Duodenal mucosa (tissue), 2 donors: Measurements from ENCODE around the gene SMIM22.

Experiments
- H3K27ac ChIP-seq: one replicate; pipeline ENCODE4 v1.7.0; 2013; ENCODE audit warnings: low read depth, low read length
- H3K27me3 ChIP-seq, 2 donors: one replicate each; pipeline ENCODE4 v1.7.0; 2013; ENCODE audit warnings: low read length in 2 of 2, control low read depth in 1 of 2; ENCODE audit not compliant: insufficient read depth in 2 of 2, control insufficient read depth in 1 of 2
- H3K36me3 ChIP-seq, 2 donors: one replicate each; pipeline ENCODE4 v1.7.0; 2013; ENCODE audit warnings: low read length in 2 of 2, control low read depth in 1 of 2; ENCODE audit not compliant: insufficient read depth in 2 of 2, control insufficient read depth in 1 of 2
- H3K4me1 ChIP-seq, 2 donors: one replicate each; pipeline ENCODE4 v1.7.0; 2013; ENCODE audit warnings: low read length in 2 of 2, control low read depth in 1 of 2; ENCODE audit not compliant: insufficient read depth in 2 of 2, control insufficient read depth in 1 of 2
- H3K4me3 ChIP-seq, 2 donors: one replicate each; pipeline ENCODE4 v1.7.0; 2013; ENCODE audit warnings: low read length in 2 of 2, low read depth in 1 of 2
- H3K9ac ChIP-seq, 2 donors: one replicate each; pipeline ENCODE4 v1.7.0; 2013; ENCODE audit warnings: low read length in 2 of 2, low read depth in 1 of 2
- H3K9me3 ChIP-seq, 2 donors: one replicate each; pipeline ENCODE4 v1.7.0; 2013; ENCODE audit warnings: low read length in 2 of 2, control low read depth in 1 of 2; ENCODE audit not compliant: control insufficient read depth in 1 of 2

SMIM22 gene

DNA sequence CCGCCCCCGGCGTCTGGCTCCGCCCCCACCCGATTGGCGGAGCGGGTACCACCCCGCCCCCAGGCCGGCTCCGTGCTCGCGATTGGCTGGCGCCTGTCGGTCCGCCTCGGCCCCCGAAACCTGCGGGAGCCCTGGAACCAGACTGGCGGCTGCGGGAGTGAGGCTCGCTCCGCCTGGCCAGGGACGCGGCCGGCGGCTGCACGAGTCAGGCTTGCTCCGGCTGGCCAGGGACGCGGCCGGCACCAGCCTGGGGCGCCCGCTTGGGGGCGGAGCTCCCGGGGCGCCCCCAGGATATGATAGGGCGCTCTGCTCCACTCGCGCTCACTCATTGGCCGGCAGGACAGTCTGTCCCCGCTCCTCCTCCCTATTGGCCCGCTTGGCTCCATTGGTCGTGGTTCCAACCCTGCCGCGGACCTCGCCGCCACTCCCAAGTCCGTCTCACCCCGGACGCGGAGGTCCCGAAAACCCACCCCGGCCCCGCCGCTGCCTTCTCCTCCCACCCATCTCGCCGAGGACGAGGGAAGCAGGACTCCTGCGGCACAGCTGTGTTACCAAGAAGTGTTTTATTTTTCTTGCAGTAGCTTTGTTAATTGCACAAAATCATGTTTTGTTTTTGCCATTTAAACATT, 7.6 kb downstream of the SMIM22 start:
- Histone ChIP-seq H3K27me3 (no peaks in the 10 kb centered on the region), H3K36me3 (peaks cover 5 to 38% of the 10 kb centered on the region in 2 donors), H3K9ac (peak overlapping the region; percentile 58 to 66), H3K4me3 (peak overlapping the region; percentile 75 to 81), H3K9me3 (no peaks in the 10 kb centered on the region), H3K27ac (peak overlapping the region; percentile 89), H3K4me1 (peaks cover 23 to 27% of the 10 kb centered on the region in 2 donors)

DNA sequence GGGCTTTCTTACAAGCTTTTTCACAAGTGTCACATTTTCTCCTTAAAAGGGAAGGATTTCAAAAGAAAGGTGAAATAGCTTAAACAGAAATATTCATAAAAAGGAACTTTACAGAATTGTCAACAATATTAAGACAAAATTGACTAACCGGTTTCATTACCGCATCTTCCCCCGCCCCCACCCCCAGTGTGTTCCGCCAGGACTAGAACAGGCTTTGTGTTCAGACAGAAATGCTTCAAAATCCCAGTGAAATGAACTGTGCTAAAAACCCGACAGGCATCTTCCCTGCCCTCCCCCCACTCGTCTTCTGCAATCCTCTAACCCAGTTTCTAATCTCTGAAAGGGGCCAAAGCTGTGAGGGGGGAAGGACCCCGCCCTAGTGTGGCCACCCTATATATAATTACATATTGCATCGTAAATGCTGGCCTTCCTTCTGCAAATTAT, 8.3 kb downstream of the SMIM22 start:
- Histone ChIP-seq H3K27ac (no peak overlapping the region), H3K4me1 (peaks cover 23 to 27% of the 10 kb centered on the region in 2 donors), H3K4me3 (peak overlapping the region; percentile 75 to 81), H3K36me3 (peaks cover 5 to 40% of the 10 kb centered on the region in 2 donors), H3K27me3 (no peaks in the 10 kb centered on the region), H3K9me3 (no peaks in the 10 kb centered on the region), H3K9ac (peak overlapping the region; percentile 58 to 66)

DNA sequence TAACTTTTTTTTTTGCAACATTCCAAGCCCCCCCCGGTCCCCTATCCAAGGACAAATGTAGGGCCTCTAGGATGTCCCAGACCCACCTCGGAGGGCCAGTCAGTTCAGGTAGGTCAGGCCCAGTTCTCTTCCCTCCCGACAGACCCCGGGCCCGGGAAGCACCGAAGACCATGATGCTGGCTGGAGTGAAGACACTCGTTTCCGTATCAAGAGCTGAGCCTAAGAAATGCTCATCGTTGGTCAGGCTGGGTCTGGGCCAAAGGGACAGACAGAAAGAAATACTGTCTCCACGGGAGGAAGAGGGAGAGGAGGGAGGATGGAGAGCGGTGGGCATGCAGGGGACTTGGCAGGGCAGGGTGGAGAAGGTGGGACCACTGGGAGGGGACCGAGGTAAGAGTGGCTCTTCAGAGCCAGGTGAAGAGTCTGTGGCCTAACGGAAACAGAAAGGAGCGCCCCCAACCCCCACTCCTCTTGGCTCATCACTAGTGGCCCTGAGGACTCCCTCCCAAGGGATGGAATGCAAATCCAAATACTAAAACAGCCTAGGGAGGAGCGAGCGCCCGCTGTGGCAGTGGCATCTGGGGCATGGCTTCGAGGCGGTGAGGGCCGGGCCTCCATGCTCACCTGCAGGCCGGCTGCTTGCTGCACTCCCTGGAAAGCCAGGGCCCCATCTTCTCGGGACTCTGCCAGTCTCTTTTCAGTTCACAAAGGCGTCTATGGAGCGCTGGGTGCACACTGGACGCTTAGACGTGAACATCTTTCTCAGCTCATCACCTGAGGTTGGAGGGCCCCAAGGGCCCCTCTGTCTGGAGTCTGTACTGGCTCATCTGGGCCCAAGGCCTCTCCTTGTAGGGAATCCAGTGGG, 9.0 kb downstream of the SMIM22 start:
- H3K4me3 ChIP-seq: no peak overlapping the region
- H3K27me3 ChIP-seq: no peaks in the 10 kb centered on the region
- H3K36me3 ChIP-seq: peaks cover 11 to 40% of the 10 kb centered on the region in 2 donors
- H3K9ac ChIP-seq: no peak overlapping the region
- H3K27ac ChIP-seq: no peak overlapping the region
- peaks cover 23 to 27% of the 10 kb centered on the region in 2 donors for H3K4me1 ChIP-seq
- no peaks in the 10 kb centered on the region for H3K9me3 ChIP-seq

GRCh38 chr16:4805231-4805630, 10.1 kb downstream of the SMIM22 start:
- no peaks in the 10 kb centered on the region for H3K9me3 ChIP-seq
- H3K36me3 ChIP-seq: peaks cover 11 to 42% of the 10 kb centered on the region in 2 donors
- no peak overlapping the region for H3K9ac ChIP-seq
- H3K27me3 ChIP-seq: no peaks in the 10 kb centered on the region
- H3K27ac ChIP-seq: no peak overlapping the region
- no peak overlapping the region for H3K4me3 ChIP-seq
- peaks cover 16 to 23% of the 10 kb centered on the region in 2 donors for H3K4me1 ChIP-seq

- no peak overlapping the region for H3K27ac ChIP-seq
Observed at GRCh38 chr16:4806280-4806679, 11.1 kb downstream of the SMIM22 start.

GRCh38 chr16:4811242-4811641, 16.1 kb downstream of the SMIM22 start:
- no peaks in the 10 kb centered on the region for H3K27me3 ChIP-seq
- H3K4me3 ChIP-seq: no peak overlapping the region
- no peak overlapping the region for H3K9ac ChIP-seq
- peaks cover 44 to 66% of the 10 kb centered on the region in 2 donors for H3K36me3 ChIP-seq
- no peaks in the 10 kb centered on the region for H3K9me3 ChIP-seq
- H3K27ac ChIP-seq: no peak overlapping the region
- no peaks in the 10 kb centered on the region for H3K4me1 ChIP-seq

More at GRCh38 chr16:4806280-4806679, 11.1 kb downstream of the SMIM22 start:
- H3K4me3 ChIP-seq: no peak overlapping the region
- H3K4me1 ChIP-seq: peaks cover 6 to 13% of the 10 kb centered on the region in 2 donors
- no peaks in the 10 kb centered on the region for H3K9me3 ChIP-seq
- H3K9ac ChIP-seq: no peak overlapping the region
- no peaks in the 10 kb centered on the region for H3K27me3 ChIP-seq
- peaks cover 12 to 46% of the 10 kb centered on the region in 2 donors for H3K36me3 ChIP-seq

GRCh38 chr16:4811773-4812172, 16.6 kb downstream of the SMIM22 start:
- H3K27ac ChIP-seq: no peak overlapping the region

DNA sequence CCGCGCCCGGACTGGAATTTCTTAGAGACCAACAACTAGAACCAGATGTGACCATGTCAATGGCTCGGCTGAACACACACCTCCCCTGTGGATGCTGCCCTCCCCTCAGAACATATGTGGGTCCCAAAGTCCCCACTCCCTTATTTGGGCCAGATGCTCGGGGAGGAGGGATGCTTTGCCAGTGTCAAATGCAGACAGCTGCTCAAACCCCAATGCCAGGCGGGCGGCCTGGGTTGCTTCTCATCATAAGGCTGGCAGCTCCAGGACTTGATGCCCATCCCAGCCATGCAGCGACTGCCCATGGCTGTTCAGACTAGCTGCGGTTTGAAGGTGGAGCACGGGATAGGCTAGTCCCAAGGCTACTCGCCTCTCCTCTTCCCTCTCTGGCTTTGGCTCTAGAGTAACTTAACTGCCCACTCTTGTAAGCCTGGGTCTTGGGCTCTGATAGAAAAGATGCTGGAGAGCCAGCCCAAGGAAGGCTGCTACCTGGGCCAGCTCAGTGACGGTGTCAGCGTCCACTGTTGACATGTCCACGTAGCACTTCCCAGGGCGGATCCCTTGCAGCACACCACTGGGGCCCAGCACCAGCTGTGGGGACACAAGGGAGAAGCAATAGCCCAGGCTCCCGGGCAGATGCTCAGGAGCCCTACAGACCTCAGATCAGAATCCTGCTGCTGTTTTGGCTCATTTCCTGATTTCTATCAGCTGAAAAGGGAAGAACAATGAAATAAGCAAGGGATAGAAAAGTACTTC, 18.3 kb downstream of the SMIM22 start:
- Histone ChIP-seq H3K4me1 (no peaks in the 10 kb centered on the region), H3K27ac (no peak overlapping the region), H3K9ac (no peak overlapping the region), H3K4me3 (no peak overlapping the region), H3K36me3 (peaks cover 42 to 63% of the 10 kb centered on the region in 2 donors), H3K9me3 (no peaks in the 10 kb centered on the region), H3K27me3 (no peaks in the 10 kb centered on the region)

More at GRCh38 chr16:4811773-4812172, 16.6 kb downstream of the SMIM22 start:
- Histone ChIP-seq H3K36me3 (peaks cover 44 to 64% of the 10 kb centered on the region in 2 donors), H3K4me1 (no peaks in the 10 kb centered on the region), H3K9me3 (no peaks in the 10 kb centered on the region), H3K9ac (no peak overlapping the region), H3K4me3 (no peak overlapping the region), H3K27me3 (no peaks in the 10 kb centered on the region)

DNA sequence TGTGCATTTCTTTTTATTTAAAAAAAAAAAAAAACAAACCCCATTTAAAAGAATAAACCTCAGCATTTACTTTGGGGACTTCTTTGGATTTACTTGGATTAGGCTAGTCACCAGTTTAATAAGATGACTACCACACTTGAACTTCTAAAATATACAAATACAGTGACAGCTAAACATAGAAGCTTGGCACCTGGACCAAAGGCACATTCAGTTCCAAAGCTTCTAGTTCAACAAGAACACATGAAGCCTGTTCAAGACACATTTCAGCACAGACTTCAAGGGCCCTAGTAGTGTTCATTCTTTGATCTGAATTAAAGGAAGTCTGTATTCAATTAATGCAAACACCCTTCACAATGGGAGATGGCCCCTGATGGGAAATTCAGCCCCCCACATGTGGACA, 18.9 kb downstream of the SMIM22 start:
- no peaks in the 10 kb centered on the region for H3K9me3 ChIP-seq
- H3K36me3 ChIP-seq: peaks cover 37 to 63% of the 10 kb centered on the region in 2 donors
- no peak overlapping the region for H3K4me3 ChIP-seq
- H3K4me1 ChIP-seq: no peaks in the 10 kb centered on the region
- H3K9ac ChIP-seq: no peak overlapping the region
- H3K27ac ChIP-seq: no peak overlapping the region
- no peaks in the 10 kb centered on the region for H3K27me3 ChIP-seq
